H9 (cell line): ENCODE data around the gene DPP8. TPM values are rescaled to one million over a fixed set of nuclear protein-coding genes. Genes with fewer than 3 reads are reported as not detected.

Experiments used
- DNase-seq: peaks from one replicate; pipeline ENCODE4 v3.0.0-alpha.2; 2017
- H2AFZ ChIP-seq: one replicate; pipeline ENCODE4 v1.6.1; 2013; ENCODE audit warnings: mild to moderate bottlenecking, low read length, control low read depth, moderate library complexity
- H2AK5ac ChIP-seq: 2 replicates; pipeline ENCODE4 v1.6.1; 2013; ENCODE audit warnings: low read length, control low read depth, mixed read lengths; ENCODE audit not compliant: insufficient read length
- H2BK120ac ChIP-seq: one replicate; pipeline ENCODE4 v1.6.1; 2013; ENCODE audit warnings: low read depth, mild to moderate bottlenecking, low read length, control low read depth, inconsistent platforms; ENCODE audit not compliant: poor library complexity, severe bottlenecking
- H2BK12ac ChIP-seq: 2 replicates; pipeline ENCODE4 v1.6.1; 2013; ENCODE audit warnings: low read length, control low read depth, mixed read lengths, low read depth; ENCODE audit not compliant: insufficient read length
- H2BK15ac ChIP-seq: 2 replicates; pipeline ENCODE4 v1.6.1; 2013; ENCODE audit warnings: low read depth, low read length, control low read depth
- H2BK20ac ChIP-seq: one replicate; pipeline ENCODE4 v1.6.1; 2013; ENCODE audit warnings: low read depth, mild to moderate bottlenecking, low read length, control low read depth, inconsistent platforms; ENCODE audit not compliant: poor library complexity, severe bottlenecking
- H2BK5ac ChIP-seq: 2 replicates; pipeline ENCODE4 v1.6.1; 2013; ENCODE audit warnings: low read length, control low read depth, mixed read lengths; ENCODE audit not compliant: insufficient read length
- H3K14ac ChIP-seq: 2 replicates; pipeline ENCODE4 v1.6.1; 2013; ENCODE audit warnings: low read length, control low read depth; ENCODE audit not compliant: insufficient read depth
- H3K18ac ChIP-seq: 2 replicates; pipeline ENCODE4 v1.6.1; 2013; ENCODE audit warnings: low read depth, mild to moderate bottlenecking, mixed read lengths, low read length, control low read depth; ENCODE audit not compliant: insufficient read length
- H3K23ac ChIP-seq: 2 replicates; pipeline ENCODE4 v1.6.1; 2013; ENCODE audit warnings: low read length, control low read depth, mixed read lengths, low read depth; ENCODE audit not compliant: insufficient read length
- H3K23me2 ChIP-seq: 2 replicates; pipeline ENCODE4 v1.6.1; 2013; ENCODE audit warnings: low read depth, mild to moderate bottlenecking, mixed read lengths, low read length, control low read depth; ENCODE audit not compliant: insufficient read length, poor library complexity, severe bottlenecking
- H3K27ac ChIP-seq: 2 replicates; pipeline ENCODE4 v1.5.1; 2013; ENCODE audit warnings: low read length, control low read depth, mixed read lengths, low read depth; ENCODE audit not compliant: insufficient read length
- H3K27me3 ChIP-seq: 2 replicates; pipeline ENCODE4 v1.6.1; 2013; ENCODE audit warnings: low read length, control low read depth, inconsistent platforms; ENCODE audit not compliant: insufficient read depth
- H3K4ac ChIP-seq: 2 replicates; pipeline ENCODE4 v1.6.1; 2013; ENCODE audit warnings: low read depth, mild to moderate bottlenecking, control low read depth, inconsistent platforms, low read length, moderate library complexity
- H3K4me1 ChIP-seq: 2 replicates; pipeline ENCODE4 v1.6.1; 2013; ENCODE audit warnings: low read length, control low read depth, inconsistent platforms; ENCODE audit not compliant: insufficient read depth
- H3K4me2 ChIP-seq: 2 replicates; pipeline ENCODE4 v1.6.1; 2013; ENCODE audit warnings: low read length, control low read depth, mixed read lengths; ENCODE audit not compliant: insufficient read length, insufficient read depth
- H3K56ac ChIP-seq: 2 replicates; pipeline ENCODE4 v1.6.1; 2013; ENCODE audit warnings: low read depth, mild to moderate bottlenecking, mixed read lengths, low read length, control low read depth; ENCODE audit not compliant: insufficient read length
- H3K79me1 ChIP-seq: 2 replicates; pipeline ENCODE4 v1.6.1; 2013; ENCODE audit warnings: low read depth, mild to moderate bottlenecking, moderate library complexity, low read length, control low read depth, inconsistent platforms; ENCODE audit not compliant: insufficient read depth, poor library complexity, severe bottlenecking
- H3K79me2 ChIP-seq: 2 replicates; pipeline ENCODE4 v1.6.1; 2013; ENCODE audit warnings: low read length, control low read depth, inconsistent platforms; ENCODE audit not compliant: insufficient read depth
- H3K9ac ChIP-seq: 2 replicates; pipeline ENCODE4 v1.6.1; 2013; ENCODE audit warnings: low read length, control low read depth, mixed read lengths; ENCODE audit not compliant: insufficient read length; ENCODE audit errors: extremely low read depth
- H3K9me3 ChIP-seq: one replicate; pipeline ENCODE4 v1.6.1; 2013; ENCODE audit warnings: low read depth, low read length, inconsistent platforms; ENCODE audit not compliant: control insufficient read depth
- H3T11ph ChIP-seq: one replicate; pipeline ENCODE4 v1.6.1; 2013; ENCODE audit warnings: mild to moderate bottlenecking, low read length, control low read depth, inconsistent platforms
- H4K20me1 ChIP-seq: one replicate; pipeline ENCODE4 v1.6.1; 2013; ENCODE audit not compliant: control insufficient read depth, insufficient read length, insufficient read depth
- H4K5ac ChIP-seq: 2 replicates; pipeline ENCODE4 v1.6.1; 2013; ENCODE audit warnings: low read depth, mild to moderate bottlenecking, mixed read lengths, low read length, control low read depth; ENCODE audit not compliant: insufficient read length
- H4K8ac ChIP-seq: replicated peaks from 2 replicates; pipeline ENCODE4 v1.6.1; 2013; ENCODE audit warnings: low read length, control low read depth, mixed read lengths, low read depth; ENCODE audit not compliant: insufficient read length
- H4K91ac ChIP-seq: 2 replicates; pipeline ENCODE4 v1.6.1; 2013; ENCODE audit warnings: low read depth, mild to moderate bottlenecking, moderate library complexity, mixed read lengths, low read length, control low read depth; ENCODE audit not compliant: insufficient read length
- H3K27ac Mint-ChIP-seq, 3 experiments: 2 replicates in 2 of 3; 3 replicates in 1 of 3; pipeline ENCODE4 v1.8.0; 2020 to 2021; ENCODE audit warnings: mixed read lengths in 3 of 3, mild to moderate bottlenecking in 1 of 3, moderate library complexity in 1 of 3
- H3K27me3 Mint-ChIP-seq: 2 replicates; pipeline ENCODE4 v1.8.0; 2021; ENCODE audit warnings: low read depth, mild to moderate bottlenecking, moderate library complexity, mixed read lengths
- H3K36me3 Mint-ChIP-seq, 3 experiments: 2 replicates in 2 of 3; 3 replicates in 1 of 3; pipeline ENCODE4 v1.8.0; 2020 to 2021; ENCODE audit warnings: low read depth in 3 of 3, mixed read lengths in 3 of 3; ENCODE audit not compliant: insufficient read depth in 1 of 3
- H3K4me1 Mint-ChIP-seq, 2 experiments: 2 replicates each; pipeline ENCODE4 v1.8.0; 2020; ENCODE audit warnings: mixed read lengths in 2 of 2
- H3K4me3 Mint-ChIP-seq, 2 experiments: 2 replicates in 1 of 2; 3 replicates in 1 of 2; pipeline ENCODE4 v1.8.0; 2020 to 2021; ENCODE audit warnings: mild to moderate bottlenecking in 2 of 2, mixed read lengths in 2 of 2, moderate library complexity in 1 of 2
- H3K9me3 Mint-ChIP-seq, 2 experiments: 2 replicates in 1 of 2; 3 replicates in 1 of 2; pipeline ENCODE4 v1.8.0; 2020; ENCODE audit warnings: mild to moderate bottlenecking in 2 of 2, mixed read lengths in 2 of 2, moderate library complexity in 1 of 2
- WGBS: extraction: QIAGEN DNeasy Blood & Tissue Kit; methylation state at CpG from one replicate; pipeline ENCODE4 v1.1.7; 2013; ENCODE audit warnings: missing lambda C conversion rate, low lambda C conversion rate, mixed read lengths; ENCODE audit not compliant: insufficient read length; ENCODE audit errors: extremely low coverage; 5-methylcytosine and 5-hydroxymethylcytosine counted together
- total RNA-seq: library from RNA; stranded (reverse); gene quantifications from 2 replicates; pipeline ENCODE4 v1.2.1, GENCODE V29; 2021
- TF ChIP-seq, protein P1 (sequence below): fragments of 200-600 bp; sonication (generic); conservative IDR thresholded peaks from 3 replicates; pipeline ENCODE4 v1.8.0; 2021; ENCODE audit warnings: antibody characterized with exemption, mild to moderate bottlenecking

DPP8 gene
- total RNA-seq, 1 experiment from 2014 or later, result 26.6 TPM

DNA sequence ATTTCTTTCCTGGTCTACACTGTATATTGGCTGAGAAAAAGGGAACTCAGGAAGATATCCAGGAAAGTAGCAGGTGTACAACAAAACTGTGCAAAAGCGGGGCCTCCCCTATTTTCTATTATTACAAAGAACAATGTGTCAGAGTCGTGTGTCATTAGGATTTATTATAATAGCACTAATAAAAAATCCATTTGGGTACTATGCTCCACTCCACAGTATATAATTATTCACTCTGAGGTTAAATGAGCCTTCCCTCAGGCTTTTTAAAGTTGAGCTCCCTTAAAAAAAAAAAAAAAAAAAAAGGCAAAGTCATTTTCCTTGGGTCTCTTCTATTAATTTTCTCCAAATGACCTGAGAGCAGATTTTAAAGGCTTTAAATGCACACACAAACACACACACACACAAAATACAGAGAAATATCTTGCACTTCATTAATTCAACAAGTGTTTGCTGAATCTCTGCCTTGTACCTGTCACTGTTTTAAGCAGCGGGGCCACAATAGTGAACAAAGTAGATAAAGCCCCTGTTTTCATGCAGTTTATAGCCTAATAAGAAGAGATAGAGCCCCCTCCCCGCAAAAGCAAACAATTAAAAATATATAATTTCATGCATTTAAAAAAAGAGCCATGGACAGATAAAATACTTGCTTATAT lies 1.3 kb upstream of the DPP8 start:
- Histone ChIP-seq H2AK5ac (no peak overlapping the region), H3K27ac (no peak overlapping the region), H3K79me2 (peaks cover 6% of the 10 kb centered on the region; the same call in 1 of the 2 replicates), H3K9ac (no peak overlapping the region), H2AFZ (no peak overlapping the region), H3K4me1 (no peaks in the 10 kb centered on the region), H4K8ac (no peak overlapping the region), H3K23ac (no peak overlapping the region), H3T11ph (no peak overlapping the region), H4K20me1 (no peaks in the 10 kb centered on the region), H2BK20ac (no peak overlapping the region), H2BK15ac (no peak overlapping the region), H3K4me2 (no peak overlapping the region), H3K4ac (no peak overlapping the region), H3K14ac (no peak overlapping the region), H2BK5ac (no peak overlapping the region), H2BK120ac (no peak overlapping the region), H4K5ac (no peak overlapping the region), H3K56ac (no peak overlapping the region), H3K79me1 (peaks cover 6% of the 10 kb centered on the region), H3K9me3 (no peaks in the 10 kb centered on the region), H4K91ac (no peak overlapping the region), H3K27me3 (no peaks in the 10 kb centered on the region), H3K23me2 (peaks cover 8% of the 10 kb centered on the region), H3K18ac (no peak overlapping the region), H2BK12ac (no peak overlapping the region)
- Mint-ChIP-seq H3K36me3 (peaks cover 0 to 6% (median 6%) of the 10 kb centered on the region in 3 experiments; a peak in 5 of 7 replicates), H3K4me3 (0 out of 5 replicates have a peak overlapping the region, but pooled peaks of 1 of the 2 experiments have one; percentile 32), H3K27ac (no peak overlapping the region), H3K27me3 (no peaks in the 10 kb centered on the region), H3K4me1 (peaks cover 8 to 11% of the 10 kb centered on the region in 2 experiments), H3K9me3 (peaks cover 0 to 2% of the 10 kb centered on the region in 2 experiments; a peak in 1 of 5 replicates)
- no CpG with 5 or more reads among the region's 4 CpGs for WGBS
- DNase-seq, result no peak
- TF ChIP-seq, protein P1, sequence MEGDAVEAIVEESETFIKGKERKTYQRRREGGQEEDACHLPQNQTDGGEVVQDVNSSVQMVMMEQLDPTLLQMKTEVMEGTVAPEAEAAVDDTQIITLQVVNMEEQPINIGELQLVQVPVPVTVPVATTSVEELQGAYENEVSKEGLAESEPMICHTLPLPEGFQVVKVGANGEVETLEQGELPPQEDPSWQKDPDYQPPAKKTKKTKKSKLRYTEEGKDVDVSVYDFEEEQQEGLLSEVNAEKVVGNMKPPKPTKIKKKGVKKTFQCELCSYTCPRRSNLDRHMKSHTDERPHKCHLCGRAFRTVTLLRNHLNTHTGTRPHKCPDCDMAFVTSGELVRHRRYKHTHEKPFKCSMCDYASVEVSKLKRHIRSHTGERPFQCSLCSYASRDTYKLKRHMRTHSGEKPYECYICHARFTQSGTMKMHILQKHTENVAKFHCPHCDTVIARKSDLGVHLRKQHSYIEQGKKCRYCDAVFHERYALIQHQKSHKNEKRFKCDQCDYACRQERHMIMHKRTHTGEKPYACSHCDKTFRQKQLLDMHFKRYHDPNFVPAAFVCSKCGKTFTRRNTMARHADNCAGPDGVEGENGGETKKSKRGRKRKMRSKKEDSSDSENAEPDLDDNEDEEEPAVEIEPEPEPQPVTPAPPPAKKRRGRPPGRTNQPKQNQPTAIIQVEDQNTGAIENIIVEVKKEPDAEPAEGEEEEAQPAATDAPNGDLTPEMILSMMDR, result no peak
